Colonic mucosa (tissue), 4 donors: ENCODE measurements around the gene PIGN. TPM values are rescaled to one million over a fixed set of nuclear protein-coding genes. Genes with fewer than 3 reads are reported as not detected.

Experiments used
- DNase-seq: peaks from one replicate; pipeline ENCODE4 v3.0.0-alpha.2; 2020
- H3K27ac ChIP-seq: fragments of 200-600 bp; one replicate; pipeline ENCODE4 v1.8.0; 2021
- H3K27me3 ChIP-seq: fragments of 200-600 bp; one replicate; pipeline ENCODE4 v1.8.0; 2021
- H3K36me3 ChIP-seq: fragments of 200-600 bp; one replicate; pipeline ENCODE4 v1.8.0; 2021
- H3K4me1 ChIP-seq: fragments of 200-600 bp; one replicate; pipeline ENCODE4 v1.8.0; 2021; ENCODE audit warnings: mild to moderate bottlenecking
- H3K4me3 ChIP-seq: fragments of 200-600 bp; one replicate; pipeline ENCODE4 v1.8.0; 2021
- H3K9ac ChIP-seq, 2 donors: one replicate each; pipeline ENCODE4 v1.7.0; 2013; ENCODE audit warnings: control low read depth in 2 of 2, low read depth in 2 of 2, low read length in 2 of 2
- H3K9me3 ChIP-seq: fragments of 200-600 bp; one replicate; pipeline ENCODE4 v1.8.0; 2021
- intact Hi-C: fragments of 100-400 bp; cut with DNase I; formaldehyde crosslinking; loops from one replicate; pipeline ENCODE4 v1.14.1; 2022
- total RNA-seq, 2 donors: library from RNA; stranded (reverse); fragmentation: NEBNext Ultra II Directional in 1 of 2; extraction: Animal tissue kit (Norgen Biotek cat#: 25700) in 1 of 2; gene quantifications; one replicate each; pipeline ENCODE4 v1.2.1, GENCODE V29; 2021
- TF ChIP-seq, protein P1 (sequence below): fragments of 200-600 bp; IDR thresholded peaks from one replicate; pipeline ENCODE4 v1.8.0; 2022; ENCODE audit warnings: antibody characterized with exemption, mild to moderate bottlenecking
- donor health status: healthy.
- donor health status: DM: no; HTN: no; CAD: no.
- donor health status: DM: no; HTN: no; CAD: no.

Gene PIGN
- total RNA-seq, 2 donors from 2014 or later, result 30.1 to 37.9 TPM

DNA sequence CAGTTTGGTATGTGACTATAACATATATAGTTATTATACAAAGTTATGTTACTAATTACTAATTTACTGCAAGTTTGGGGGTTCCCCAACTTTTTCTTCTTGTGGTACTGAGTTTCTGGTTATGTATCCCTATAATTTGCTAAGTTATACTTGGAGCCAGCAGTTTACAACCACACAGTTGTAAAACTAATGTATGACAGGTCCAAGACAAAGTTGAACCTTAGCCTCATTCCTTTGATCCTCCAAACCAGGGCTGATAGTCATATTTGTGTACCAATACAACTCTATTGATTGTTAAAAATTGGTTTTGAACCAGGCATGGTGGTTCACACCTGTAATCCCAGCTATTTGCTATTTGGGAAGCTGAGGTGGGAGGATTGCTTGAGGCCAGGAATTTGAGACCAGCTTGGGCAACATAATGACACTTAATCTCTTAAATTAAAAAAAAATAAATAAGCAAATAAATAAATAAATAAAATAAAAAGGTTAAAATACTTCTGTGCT, 24.5 kb upstream of the PIGN start:
- Histone ChIP-seq H3K36me3 (peaks cover 4% of the 10 kb centered on the region), H3K27me3 (no peaks in the 10 kb centered on the region), H3K4me3 (no peak overlapping the region), H3K9me3 (no peaks in the 10 kb centered on the region), H3K9ac (no peak overlapping the region), H3K27ac (no peak overlapping the region), H3K4me1 (no peaks in the 10 kb centered on the region)
- intact Hi-C loops, result no loop called here
- DNase-seq, result no peak
- TF ChIP-seq, protein P1, sequence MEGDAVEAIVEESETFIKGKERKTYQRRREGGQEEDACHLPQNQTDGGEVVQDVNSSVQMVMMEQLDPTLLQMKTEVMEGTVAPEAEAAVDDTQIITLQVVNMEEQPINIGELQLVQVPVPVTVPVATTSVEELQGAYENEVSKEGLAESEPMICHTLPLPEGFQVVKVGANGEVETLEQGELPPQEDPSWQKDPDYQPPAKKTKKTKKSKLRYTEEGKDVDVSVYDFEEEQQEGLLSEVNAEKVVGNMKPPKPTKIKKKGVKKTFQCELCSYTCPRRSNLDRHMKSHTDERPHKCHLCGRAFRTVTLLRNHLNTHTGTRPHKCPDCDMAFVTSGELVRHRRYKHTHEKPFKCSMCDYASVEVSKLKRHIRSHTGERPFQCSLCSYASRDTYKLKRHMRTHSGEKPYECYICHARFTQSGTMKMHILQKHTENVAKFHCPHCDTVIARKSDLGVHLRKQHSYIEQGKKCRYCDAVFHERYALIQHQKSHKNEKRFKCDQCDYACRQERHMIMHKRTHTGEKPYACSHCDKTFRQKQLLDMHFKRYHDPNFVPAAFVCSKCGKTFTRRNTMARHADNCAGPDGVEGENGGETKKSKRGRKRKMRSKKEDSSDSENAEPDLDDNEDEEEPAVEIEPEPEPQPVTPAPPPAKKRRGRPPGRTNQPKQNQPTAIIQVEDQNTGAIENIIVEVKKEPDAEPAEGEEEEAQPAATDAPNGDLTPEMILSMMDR, result no peak

GRCh38 chr18:62210138-62210537, 23.3 kb upstream of the PIGN start:
- Histone ChIP-seq H3K9ac (no peak overlapping the region), H3K4me3 (no peak overlapping the region), H3K4me1 (no peaks in the 10 kb centered on the region), H3K36me3 (peaks cover 4% of the 10 kb centered on the region), H3K9me3 (no peaks in the 10 kb centered on the region), H3K27me3 (no peaks in the 10 kb centered on the region), H3K27ac (no peak overlapping the region)
- intact Hi-C loops, result no loop called here
- no peak for DNase-seq
- TF ChIP-seq, protein P1, result no peak

DNA sequence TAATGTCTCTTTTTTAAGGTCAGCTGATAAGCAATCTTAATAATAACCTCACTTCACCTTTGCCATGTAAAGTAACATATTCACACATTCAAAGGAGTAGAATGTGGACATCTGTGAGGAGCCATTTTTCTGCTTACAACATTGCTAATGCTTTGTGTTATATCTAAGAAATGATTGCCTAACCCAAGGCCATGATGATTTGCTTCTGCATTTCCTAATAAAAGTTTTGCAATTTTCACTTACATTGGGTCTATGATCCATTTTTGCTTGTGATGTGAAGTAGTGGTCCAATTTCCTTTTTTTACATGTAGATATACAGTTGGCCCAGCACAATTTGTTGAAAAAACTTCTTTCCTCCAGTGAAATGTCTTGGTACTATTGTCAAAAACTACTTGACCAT, 22.2 kb upstream of the PIGN start:
- H3K9me3 ChIP-seq, result no peaks in the 10 kb centered on the region
- DNase-seq, result no peak
- no peak overlapping the region for H3K27ac ChIP-seq
- no peaks in the 10 kb centered on the region for H3K27me3 ChIP-seq
- H3K9ac ChIP-seq, result no peak overlapping the region
- intact Hi-C loops, result no loop called here
- TF ChIP-seq, protein P1, result no peak
- H3K36me3 ChIP-seq, result no peaks in the 10 kb centered on the region
- H3K4me3 ChIP-seq, result no peak overlapping the region
- H3K4me1 ChIP-seq, result no peaks in the 10 kb centered on the region

DNA sequence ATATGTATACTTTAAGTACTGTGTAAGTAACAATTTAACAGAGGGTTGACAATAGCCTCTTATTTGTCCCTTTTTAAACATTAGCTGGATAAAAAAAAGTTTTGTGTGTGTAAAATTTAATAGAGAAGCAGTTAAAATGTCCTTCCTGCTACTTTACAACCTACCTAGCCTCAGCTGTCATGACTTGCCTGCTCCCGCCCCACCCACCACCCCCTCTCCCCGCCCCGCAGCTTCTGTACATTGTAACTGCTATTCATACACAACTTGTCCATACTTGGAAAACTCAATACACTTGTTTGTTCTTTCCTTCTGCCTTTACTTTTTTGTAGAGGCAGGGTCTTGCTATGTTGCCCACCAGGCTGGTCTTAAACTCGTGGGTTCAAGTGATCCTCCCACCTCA, 19.7 kb upstream of the PIGN start:
- Histone ChIP-seq H3K36me3 (no peaks in the 10 kb centered on the region), H3K4me3 (no peak overlapping the region), H3K27ac (no peak overlapping the region), H3K4me1 (no peaks in the 10 kb centered on the region), H3K9me3 (no peaks in the 10 kb centered on the region), H3K27me3 (no peaks in the 10 kb centered on the region), H3K9ac (no peak overlapping the region)
- intact Hi-C loops, result no loop called here
- DNase-seq, result no peak
- TF ChIP-seq, protein P1, result no peak

- Histone ChIP-seq H3K27me3 (no peaks in the 10 kb centered on the region), H3K4me3 (no peak overlapping the region), H3K4me1 (no peaks in the 10 kb centered on the region), H3K9ac (no peak overlapping the region), H3K9me3 (no peaks in the 10 kb centered on the region), H3K27ac (no peak overlapping the region), H3K36me3 (no peaks in the 10 kb centered on the region)
- intact Hi-C loops, result no loop called here
- TF ChIP-seq, protein P1, result no peak
- DNase-seq, result no peak
Observed at GRCh38 chr18:62205824-62206223, 19.0 kb upstream of the PIGN start.
